Keratinocyte (primary cell): ENCODE measurements around the gene PNMT. TPM values are rescaled to one million over a fixed set of nuclear protein-coding genes. Genes with fewer than 3 reads are reported as not detected.

Experiments
- DNase-seq: peaks from one replicate; pipeline ENCODE4 v3.0.0-alpha.2; 2011; ENCODE audit warnings: low read depth, missing footprints, low spot score
- FAIRE-seq: peaks from 2 replicates; lab custom pipeline; 2011; peaks lifted over from hg19 to GRCh38; lab: Jason Lieb, UNC
- H2AFZ ChIP-seq: 2 replicates; pipeline ENCODE4 v1.6.0; 2012; ENCODE audit warnings: low read length, control low read depth, inconsistent platforms; ENCODE audit not compliant: control insufficient read depth
- H3K27ac ChIP-seq: 2 replicates; pipeline ENCODE4 v1.5.1; 2011; ENCODE audit warnings: low read length; ENCODE audit not compliant: control insufficient read depth, insufficient read depth
- H3K27me3 ChIP-seq: 3 replicates; pipeline ENCODE4 v1.6.0; 2011; ENCODE audit warnings: low read length; ENCODE audit not compliant: control insufficient read depth, insufficient read depth; ENCODE audit errors: extremely low read depth
- H3K36me3 ChIP-seq, 2 experiments: 2 replicates in 1 of 2; 3 replicates in 1 of 2; pipeline ENCODE4 v1.5.1; 2011; ENCODE audit warnings: low read length in 2 of 2, mild to moderate bottlenecking in 1 of 2; ENCODE audit not compliant: control insufficient read depth in 2 of 2, insufficient read depth in 2 of 2; ENCODE audit errors: extremely low read depth in 1 of 2
- H3K4me1 ChIP-seq: 3 replicates; pipeline ENCODE4 v1.5.1; 2011; ENCODE audit warnings: low read length; ENCODE audit not compliant: control insufficient read depth, insufficient read depth; ENCODE audit errors: extremely low read depth
- H3K4me2 ChIP-seq: 3 replicates; pipeline ENCODE4 v1.6.0; 2011; ENCODE audit warnings: low read depth, low read length; ENCODE audit not compliant: control insufficient read depth, insufficient read depth; ENCODE audit errors: extremely low read depth
- H3K4me3 ChIP-seq, 3 experiments: fragments of 200-600 bp in 1 of 3; sonication (generic) in 1 of 3; 2 replicates in 2 of 3; 3 replicates in 1 of 3; pipeline ENCODE4 v1.5.1; 2011 to 2016; ENCODE audit warnings: low read length in 3 of 3, mild to moderate bottlenecking in 3 of 3, control low read depth in 2 of 3, inconsistent platforms in 1 of 3, low read depth in 1 of 3, mixed read lengths in 1 of 3, mixed run types in 1 of 3, moderate library complexity in 1 of 3; ENCODE audit not compliant: control insufficient read depth in 2 of 3, insufficient read depth in 2 of 3; ENCODE audit errors: extremely low read depth in 1 of 3
- H3K79me2 ChIP-seq: 2 replicates; pipeline ENCODE4 v1.6.0; 2012; ENCODE audit warnings: low read length; ENCODE audit not compliant: control insufficient read depth, insufficient read depth
- H3K9ac ChIP-seq: 3 replicates; pipeline ENCODE4 v1.6.0; 2011; ENCODE audit warnings: low read length; ENCODE audit not compliant: control insufficient read depth, insufficient read depth; ENCODE audit errors: extremely low read depth
- H3K9me1 ChIP-seq: 3 replicates; pipeline ENCODE4 v1.6.0; 2011; ENCODE audit warnings: low read length; ENCODE audit not compliant: control insufficient read depth, insufficient read depth; ENCODE audit errors: extremely low read depth
- H3K9me3 ChIP-seq: 2 replicates; pipeline ENCODE4 v1.5.1; 2012; ENCODE audit warnings: low read depth, low read length; ENCODE audit not compliant: control insufficient read depth
- H4K20me1 ChIP-seq: 3 replicates; pipeline ENCODE4 v1.6.0; 2011; ENCODE audit warnings: low read length; ENCODE audit not compliant: control insufficient read depth, insufficient read depth; ENCODE audit errors: extremely low read depth
- EZH2 ChIP-seq: IDR thresholded peaks from one replicate; pipeline ENCODE4 v1.6.1; 2012; ENCODE audit warnings: inconsistent platforms, mild to moderate bottlenecking, low read length, moderate library complexity
- dilution Hi-C: fragments of 300-500 bp; cut with MboI; formaldehyde crosslinking; loops from one replicate; pipeline ENCODE4 v1.7.0; 2020; ENCODE audit warnings: low sequenced_read_pairs; ENCODE audit not compliant: extremely low pct_ligation_motif_present
- polyA plus RNA-seq, 5 experiments: library from polyadenylated mRNA; depleted of rRNA in 3 of 5; stranded (reverse) in 3 of 5; stranded (forward) in 1 of 5; unstranded in 1 of 5; fragments of >200 nt; gene quantifications; 1 replicate in 1 of 5; 2 replicates in 3 of 5; 3 replicates in 1 of 5; pipeline versions ENCODE4 v1.2.1 to v1.2.3, GENCODE V29; 2011 to 2012; ENCODE audit warnings: missing spikeins in 2 of 5, low read depth in 1 of 5, low replicate concordance in 1 of 5
- TF ChIP-seq, protein P1 (sequence below), 3 experiments: IDR thresholded peaks in 1 of 3; conservative IDR thresholded peaks in 1 of 3; optimal IDR thresholded peaks in 1 of 3; 2 replicates in 2 of 3; 3 replicates in 1 of 3; pipeline versions ENCODE3 to v1.5.1; 2011; ENCODE audit warnings: low read length in 3 of 3, mild to moderate bottlenecking in 3 of 3, moderate library complexity in 2 of 3, control low read depth in 1 of 3, inconsistent platforms in 1 of 3; ENCODE audit not compliant: insufficient read depth in 2 of 3; ENCODE audit errors: extremely low read depth in 1 of 3

PNMT gene
- polyA plus RNA-seq, 1 donor (not counting 4 experiments of a cell fraction or from before 2014, with no cell fraction given) = not detected

DNA sequence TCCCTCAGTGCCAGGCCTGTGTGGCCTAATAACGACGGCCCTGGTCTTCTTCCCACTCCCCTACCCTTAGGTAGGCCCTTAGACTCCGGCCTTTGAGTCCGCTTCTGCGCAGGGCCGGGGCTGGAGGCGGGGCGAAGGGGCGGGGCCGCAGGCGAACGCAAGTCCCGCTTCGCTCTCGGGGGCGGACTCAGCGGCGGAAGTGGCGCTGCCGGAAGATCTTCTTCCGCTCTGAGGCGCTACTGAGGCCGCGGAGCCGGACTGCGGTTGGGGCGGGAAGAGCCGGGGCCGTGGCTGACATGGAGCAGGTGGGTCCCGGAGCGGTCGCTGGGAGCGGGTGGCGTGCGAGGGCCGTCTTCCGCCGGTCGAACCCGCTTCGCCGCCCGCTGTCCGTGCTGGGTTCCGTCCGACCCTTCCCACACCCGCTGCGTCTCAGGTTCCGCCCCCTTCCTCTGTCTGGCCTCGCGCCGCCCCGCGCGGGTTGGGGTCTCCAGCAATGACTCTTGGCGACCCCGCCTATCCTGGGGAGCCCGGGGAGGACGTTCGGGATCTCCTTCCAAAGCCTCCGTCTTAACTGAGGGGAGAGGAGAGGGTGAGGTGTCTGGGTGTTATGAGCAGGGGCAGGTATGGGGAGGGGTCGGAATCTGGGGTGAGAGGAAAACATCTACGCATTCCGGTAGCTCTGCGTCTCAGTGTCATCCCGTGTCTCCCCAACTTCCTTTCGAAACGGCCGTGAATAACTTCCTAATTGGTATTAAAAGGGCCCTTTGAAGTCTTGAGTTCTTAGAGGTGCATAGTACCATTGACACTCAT lies 31.1 kb upstream of the PNMT start, which contains the start of gene STARD3:
Gene STARD3 (plus strand): TSS at position 218 of the 810 bp plus-strand sequence. CDS start 16,388 bp downstream, outside the sequence.
- dilution Hi-C loops = no loop called here
- FAIRE-seq (no peak), DNase-seq (no peak)
- Histone ChIP-seq H3K9me1 (no peaks in the 10 kb centered on the region), H2AFZ (peak within 1 kb of the TSS; percentile 86), H3K4me2 (peak within 1 kb of the TSS; percentile 90), H3K9ac (peak within 1 kb of the TSS; percentile 81), H3K36me3 (no peaks in the 10 kb centered on the region), H3K4me1 (peaks cover 15% of the 10 kb centered on the region), H3K79me2 (peaks cover 29% of the 10 kb centered on the region), H3K27ac (peak within 1 kb of the TSS; percentile 73), H3K9me3 (no peaks in the 10 kb centered on the region), H3K27me3 (no peaks in the 10 kb centered on the region), H3K4me3 (peak within 1 kb of the TSS; percentile 85 to 93 (median 89)), H4K20me1 (no peaks in the 10 kb centered on the region)
- TF ChIP-seq, protein P1, sequence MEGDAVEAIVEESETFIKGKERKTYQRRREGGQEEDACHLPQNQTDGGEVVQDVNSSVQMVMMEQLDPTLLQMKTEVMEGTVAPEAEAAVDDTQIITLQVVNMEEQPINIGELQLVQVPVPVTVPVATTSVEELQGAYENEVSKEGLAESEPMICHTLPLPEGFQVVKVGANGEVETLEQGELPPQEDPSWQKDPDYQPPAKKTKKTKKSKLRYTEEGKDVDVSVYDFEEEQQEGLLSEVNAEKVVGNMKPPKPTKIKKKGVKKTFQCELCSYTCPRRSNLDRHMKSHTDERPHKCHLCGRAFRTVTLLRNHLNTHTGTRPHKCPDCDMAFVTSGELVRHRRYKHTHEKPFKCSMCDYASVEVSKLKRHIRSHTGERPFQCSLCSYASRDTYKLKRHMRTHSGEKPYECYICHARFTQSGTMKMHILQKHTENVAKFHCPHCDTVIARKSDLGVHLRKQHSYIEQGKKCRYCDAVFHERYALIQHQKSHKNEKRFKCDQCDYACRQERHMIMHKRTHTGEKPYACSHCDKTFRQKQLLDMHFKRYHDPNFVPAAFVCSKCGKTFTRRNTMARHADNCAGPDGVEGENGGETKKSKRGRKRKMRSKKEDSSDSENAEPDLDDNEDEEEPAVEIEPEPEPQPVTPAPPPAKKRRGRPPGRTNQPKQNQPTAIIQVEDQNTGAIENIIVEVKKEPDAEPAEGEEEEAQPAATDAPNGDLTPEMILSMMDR (optimal IDR thresholded peaks at IDR 0.05 in 1 of 3, IDR thresholded peaks at IDR 0.05 in 1 of 3, conservative IDR thresholded peaks at IDR 0.05 in 1 of 3; ENCODE audit: extremely low read depth in 1 of 3, insufficient read depth in 2 of 3, low read length in 3 of 3) = peak in 1 of 3 experiments; percentile 13
- TF ChIP-seq EZH2 = no peak

- FAIRE-seq (no peak), DNase-seq (no peak)
- dilution Hi-C loops = no loop called here
- Histone ChIP-seq H3K79me2 (peaks cover 35% of the 10 kb centered on the region), H3K4me1 (peaks cover 20% of the 10 kb centered on the region), H3K27me3 (no peaks in the 10 kb centered on the region), H3K9me3 (no peaks in the 10 kb centered on the region), H3K9ac (no peak overlapping the region), H3K36me3 (no peaks in the 10 kb centered on the region), H2AFZ (no peak overlapping the region), H3K4me2 (peak overlapping the region; percentile 88), H3K27ac (no peak overlapping the region), H4K20me1 (peaks cover 2% of the 10 kb centered on the region), H3K4me3 (peak overlapping the region in 1 of 3 experiments; percentile 85), H3K9me1 (peaks cover 2% of the 10 kb centered on the region)
- TF ChIP-seq, protein P1 (optimal IDR thresholded peaks at IDR 0.05 in 1 of 3, IDR thresholded peaks at IDR 0.05 in 1 of 3, conservative IDR thresholded peaks at IDR 0.05 in 1 of 3; ENCODE audit: extremely low read depth in 1 of 3, insufficient read depth in 2 of 3, low read length in 3 of 3) = no peak
These were observed 29.9 kb upstream of the PNMT start for GRCh38 chr17:39638317-39638716.
